SU-DHL-6 (cell line): ENCODE measurements around the gene FITM2.

Experiments
- CTCF ChIP-seq: fragments of 200-600 bp; sonication (generic); IDR thresholded peaks from one replicate; pipeline ENCODE4 v1.5.1; 2017; ENCODE audit warnings: antibody characterized with exemption, mild to moderate bottlenecking, low read length, moderate library complexity; ENCODE audit not compliant: insufficient read depth, poor library complexity, severe bottlenecking
- EZH2phosphoT487 ChIP-seq: fragments of 200-600 bp; sonication (generic), shearing (Covaris generic); conservative IDR thresholded peaks from 2 replicates; pipeline ENCODE4 v1.6.1; 2018; ENCODE audit warnings: mild to moderate bottlenecking, antibody characterized with exemption, low read length, moderate library complexity, mixed read lengths

DNA sequence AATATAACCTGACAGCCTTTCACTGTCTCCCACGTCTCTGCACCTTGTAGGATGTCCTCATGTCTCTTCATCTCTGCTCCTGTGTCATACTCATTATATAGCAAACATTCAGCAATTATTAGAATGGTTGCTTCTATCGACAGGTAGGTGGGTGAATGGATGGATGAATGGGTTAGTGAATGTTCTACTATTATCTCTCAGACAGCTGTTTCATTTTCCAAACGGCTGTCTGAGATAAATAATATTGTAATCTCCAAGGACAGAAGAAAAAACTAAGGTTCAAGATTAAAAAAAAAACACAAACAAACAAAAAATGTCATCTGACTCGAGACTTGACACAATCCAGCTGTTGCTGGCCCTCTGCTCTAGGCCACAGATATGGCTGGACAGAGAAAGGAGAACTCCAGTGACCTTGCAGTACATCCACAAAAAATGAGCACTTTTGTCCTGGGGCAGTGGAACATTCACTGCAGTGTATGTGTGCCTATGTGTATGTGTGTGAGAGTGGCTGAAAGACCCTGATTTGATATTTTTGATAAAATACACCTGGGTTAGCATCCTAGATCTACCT, 46.6 kb upstream of the FITM2 start:
- TF ChIP-seq CTCF, result no peak
- TF ChIP-seq EZH2phosphoT487, result no peak
